Esophagus squamous epithelium (tissue), 5 donors: ENCODE measurements around the gene REEP6. TPM values are rescaled to one million over a fixed set of nuclear protein-coding genes. Genes with fewer than 3 reads are reported as not detected.

Source experiments
- DNase-seq: peaks from one replicate; lab custom pipeline; 2025; lab: John Stamatoyannopoulos, UW
- H3K27ac ChIP-seq, 4 donors: fragments of 200-600 bp; sonication (generic); one replicate each; pipeline ENCODE4 v1.5.1; 2016 to 2019; ENCODE audit warnings: mild to moderate bottlenecking in 1 of 4
- H3K27me3 ChIP-seq, 4 donors: fragments of 200-600 bp; sonication (generic); 1 replicate in 3 of 4; 2 replicates in 1 of 4; pipeline versions ENCODE4 v1.5.1 to v1.6.0; 2017 to 2021; ENCODE audit warnings: antibody characterized with exemption in 1 of 4
- H3K36me3 ChIP-seq, 3 donors: fragments of 200-600 bp; sonication (generic); one replicate each; pipeline ENCODE4 v1.5.1; 2016 to 2019
- H3K4me1 ChIP-seq, 3 donors: fragments of 200-600 bp; sonication (generic); one replicate each; pipeline ENCODE4 v1.5.1; 2017 to 2019
- H3K4me3 ChIP-seq, 4 donors: fragments of 200-600 bp; sonication (generic); 1 replicate in 3 of 4; 2 replicates in 1 of 4; pipeline ENCODE4 v1.5.1; 2016 to 2019; ENCODE audit warnings: mild to moderate bottlenecking in 2 of 4, moderate library complexity in 1 of 4
- H3K9me3 ChIP-seq, 3 donors: fragments of 200-600 bp; sonication (generic); one replicate each; pipeline ENCODE4 v1.5.1; 2016 to 2019
- CTCF ChIP-seq, 6 experiments: fragments of 450-650 bp in 4 of 6; fragments of 200-600 bp in 2 of 6; sonication (generic) in 2 of 6; IDR thresholded peaks; one replicate each; pipeline ENCODE4 v1.5.1; 2016 to 2019; ENCODE audit warnings: antibody characterized with exemption in 6 of 6, mild to moderate bottlenecking in 4 of 6, moderate library complexity in 4 of 6
- POLR2A ChIP-seq, 4 donors: fragments of 450-650 bp; IDR thresholded peaks; one replicate each; pipeline ENCODE4 v1.6.1; 2017; ENCODE audit warnings: antibody characterized with exemption in 4 of 4, mild to moderate bottlenecking in 4 of 4, moderate library complexity in 3 of 4
- WGBS, 2 donors: methylation state at CpG; one replicate each; pipeline ENCODE4 v1.1.5; 2018; 5-methylcytosine and 5-hydroxymethylcytosine counted together
- intact Hi-C: fragments of 100-400 bp; cut with DNase I; formaldehyde crosslinking; loops from one replicate; pipeline ENCODE4 v1.15.0; 2022
- total RNA-seq, 4 donors: library from RNA; depleted of rRNA; stranded (reverse); fragments of >200 nt; gene quantifications; one replicate each; pipeline ENCODE4 v1.1.0, GENCODE V29; 2016
- donor health status: DM: yes; HTN: yes; CAD: no.

REEP6 gene
- total RNA-seq, 4 donors from 2014 or later = 5.7 to 13.8 (median 9.4) TPM

DNA sequence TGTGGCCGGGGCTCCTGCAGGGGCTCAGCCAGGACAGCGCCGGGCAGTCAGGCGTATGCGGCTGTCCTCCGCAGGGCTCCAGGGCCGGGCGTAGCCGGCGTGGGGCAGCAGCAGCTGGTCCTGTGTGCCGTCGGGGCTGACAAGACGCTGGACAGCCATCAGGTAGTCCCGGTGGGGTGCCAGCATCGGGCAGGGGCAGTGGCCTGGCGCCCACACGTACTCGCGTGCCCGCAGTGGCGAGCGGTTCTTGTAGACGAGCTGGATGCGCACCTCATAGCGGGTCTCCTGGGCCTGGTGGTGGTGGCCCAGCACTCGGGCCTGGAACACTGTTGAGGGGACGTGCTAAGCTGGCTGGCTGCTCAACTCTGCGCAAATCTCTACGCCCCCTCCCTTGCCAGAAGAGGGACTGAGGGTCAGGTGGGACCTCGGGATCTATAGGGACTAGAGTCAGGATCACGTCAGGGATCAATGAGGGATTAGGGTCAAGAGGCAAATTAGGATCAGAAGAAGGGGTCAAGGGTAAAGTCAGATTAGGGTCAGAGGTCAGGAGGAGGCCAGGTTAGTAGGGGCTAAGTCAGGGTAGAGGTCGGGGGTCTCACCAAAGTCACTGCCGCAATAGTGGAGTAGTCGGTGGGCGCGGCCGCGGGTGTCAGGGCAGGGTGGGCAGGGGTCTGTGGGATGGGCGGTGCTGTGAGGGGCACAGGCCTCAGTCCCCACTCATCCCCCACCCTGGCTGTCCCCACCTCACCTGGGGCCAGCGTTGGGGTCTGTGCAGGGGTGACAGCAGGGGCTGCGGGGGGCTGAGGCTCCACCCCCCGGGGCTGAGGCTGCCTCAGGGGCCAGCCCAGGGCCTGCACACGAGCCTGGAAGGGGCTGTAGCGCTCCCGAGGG, 15.3 kb downstream of the REEP6 start:
- WGBS, 2 donors = 88 to 97% methylated on average over 7 to 32 of the region's 45 CpGs
- Histone ChIP-seq H3K4me3 (no peak overlapping the region), H3K9me3 (no peaks in the 10 kb centered on the region), H3K36me3 (peaks cover 0 to 16% (median 0%) of the 10 kb centered on the region in 3 donors), H3K4me1 (peaks cover 29 to 69% (median 35%) of the 10 kb centered on the region in 3 donors), H3K27ac (peak overlapping the region in 1 of 4 donors; percentile 89), H3K27me3 (peaks cover 0 to 32% (median 6%) of the 10 kb centered on the region in 4 donors)
- DNase-seq = no peak
- TF ChIP-seq CTCF (IDR thresholded peaks at IDR 0.05) (no peak), POLR2A (IDR thresholded peaks at IDR 0.05) (no peak)
- intact Hi-C loops = no loop called here

GRCh38 chr19:1507192-1507660, 16.2 kb downstream of the REEP6 start:
- H3K4me1 ChIP-seq = peaks cover 36 to 73% (median 45%) of the 10 kb centered on the region in 3 donors
- whole genome bisulfite sequencing, 2 donors = 60 to 80% methylated on average over 2 to 6 of the region's 23 CpGs
- H3K27me3 ChIP-seq = peaks cover 0 to 35% (median 6%) of the 10 kb centered on the region in 4 donors
- no peak for DNase-seq
- TF ChIP-seq POLR2A (IDR thresholded peaks at IDR 0.05) (no peak), CTCF (IDR thresholded peaks at IDR 0.05) (no peak)
- H3K27ac ChIP-seq = peak overlapping the region; percentile 86 to 93 (median 90)
- peaks cover 0 to 16% (median 0%) of the 10 kb centered on the region in 3 donors for H3K36me3 ChIP-seq
- peak overlapping the region in 3 of 4 donors; percentile 45 to 65 (median 48) for H3K4me3 ChIP-seq
- intact Hi-C loops = no loop called here
- H3K9me3 ChIP-seq = no peaks in the 10 kb centered on the region

GRCh38 chr19:1507763-1508506, 17.0 kb downstream of the REEP6 start:
- Histone ChIP-seq H3K4me1 (peaks cover 42 to 74% (median 44%) of the 10 kb centered on the region in 3 donors), H3K36me3 (peaks cover 0 to 16% (median 0%) of the 10 kb centered on the region in 3 donors), H3K9me3 (no peaks in the 10 kb centered on the region), H3K4me3 (peak overlapping the region; percentile 24 to 65 (median 46)), H3K27me3 (peaks cover 0 to 35% (median 3%) of the 10 kb centered on the region in 4 donors), H3K27ac (peak overlapping the region; percentile 86 to 93 (median 90))
- DNase-seq = peak; percentile 60
- intact Hi-C loops = no loop called here
- WGBS, 2 donors = 3 to 5% methylated on average over 15 to 23 of the region's 46 CpGs
- TF ChIP-seq CTCF (IDR thresholded peaks at IDR 0.05) (no peak), POLR2A (IDR thresholded peaks at IDR 0.05) (no peak)

DNA sequence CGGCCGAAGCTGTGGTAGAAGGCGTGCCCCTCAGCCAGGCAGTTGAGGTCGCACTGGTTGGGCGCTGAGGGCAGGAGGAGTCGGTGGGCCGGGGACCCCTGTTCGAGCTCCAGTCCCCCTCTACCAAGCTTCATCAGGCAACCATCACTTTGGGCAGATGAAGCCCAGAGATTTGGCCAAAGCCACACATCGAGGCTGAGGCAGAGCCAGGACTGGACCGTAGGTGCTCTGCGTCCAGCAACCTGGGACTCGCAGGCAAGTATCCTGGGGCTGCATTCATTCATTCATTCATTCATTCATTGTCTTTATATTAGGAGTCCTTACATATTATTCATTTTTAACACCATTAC, 17.5 kb downstream of the REEP6 start:
- H3K27ac ChIP-seq = peak overlapping the region; percentile 86 to 93 (median 90)
- no peaks in the 10 kb centered on the region for H3K9me3 ChIP-seq
- no peak for DNase-seq
- no peak for TF ChIP-seq CTCF (IDR thresholded peaks at IDR 0.05)
- TF ChIP-seq POLR2A (IDR thresholded peaks at IDR 0.05) = no peak
- H3K4me1 ChIP-seq = peaks cover 41 to 72% (median 41%) of the 10 kb centered on the region in 3 donors
- H3K27me3 ChIP-seq = peaks cover 0 to 35% (median under 1%) of the 10 kb centered on the region in 4 donors
- peak overlapping the region; percentile 24 to 65 (median 46) for H3K4me3 ChIP-seq
- intact Hi-C loops = no loop called here
- peaks cover 0 to 16% (median 0%) of the 10 kb centered on the region in 3 donors for H3K36me3 ChIP-seq
- 34 to 42% methylated on average over 5 to 6 of the region's 12 CpGs for WGBS, 2 donors
